BJ (cell line): ENCODE results near the gene SPTBN2. TPM values are rescaled to one million over a fixed set of nuclear protein-coding genes. Genes with fewer than 3 reads are reported as not detected.

Source experiments
- CTCF ChIA-PET: fragments of 350-600 bp; formaldehyde crosslinking; extraction: SDS; loops from one replicate; lab custom pipeline; 2021; ENCODE audit warnings: antibody characterized with exemption, inconsistent platforms; lab: Yijun Ruan, JAX
- POLR2A ChIA-PET: fragments of 300-600 bp; sonication (Branson Sonifier 250); formaldehyde crosslinking; extraction: SDS; loops from one replicate; lab custom pipeline; 2021; ENCODE audit warnings: antibody characterized with exemption; lab: Charles Lee
- DNase-seq: peaks from one replicate; pipeline ENCODE4 v3.0.0-alpha.2; 2011; ENCODE audit warnings: low read depth
- H3K27me3 ChIP-seq: 2 replicates; pipeline ENCODE4 v1.6.0; 2011; ENCODE audit warnings: low read length; ENCODE audit not compliant: control insufficient read depth, insufficient read depth
- H3K36me3 ChIP-seq: 2 replicates; pipeline ENCODE4 v1.5.1; 2011; ENCODE audit warnings: low read length; ENCODE audit not compliant: control insufficient read depth, insufficient read depth
- H3K4me3 ChIP-seq: 2 replicates; pipeline ENCODE4 v1.5.1; 2011; ENCODE audit warnings: low read depth, mild to moderate bottlenecking, control low read depth, low read length
- polyA plus RNA-seq: library from polyadenylated mRNA; depleted of rRNA; stranded (reverse); fragments of >200 nt; gene quantifications from 2 replicates; pipeline ENCODE4 v1.2.3, GENCODE V29; 2011
- TF ChIP-seq, protein P1 (sequence below): IDR thresholded peaks from 2 replicates; pipeline ENCODE4 v1.5.1; 2011; ENCODE audit warnings: low read depth, mild to moderate bottlenecking, control low read depth, inconsistent platforms, low read length, moderate library complexity; ENCODE audit not compliant: insufficient read depth

Gene SPTBN2
- polyA plus RNA-seq, 1 experiment: 0.25 TPM

DNA sequence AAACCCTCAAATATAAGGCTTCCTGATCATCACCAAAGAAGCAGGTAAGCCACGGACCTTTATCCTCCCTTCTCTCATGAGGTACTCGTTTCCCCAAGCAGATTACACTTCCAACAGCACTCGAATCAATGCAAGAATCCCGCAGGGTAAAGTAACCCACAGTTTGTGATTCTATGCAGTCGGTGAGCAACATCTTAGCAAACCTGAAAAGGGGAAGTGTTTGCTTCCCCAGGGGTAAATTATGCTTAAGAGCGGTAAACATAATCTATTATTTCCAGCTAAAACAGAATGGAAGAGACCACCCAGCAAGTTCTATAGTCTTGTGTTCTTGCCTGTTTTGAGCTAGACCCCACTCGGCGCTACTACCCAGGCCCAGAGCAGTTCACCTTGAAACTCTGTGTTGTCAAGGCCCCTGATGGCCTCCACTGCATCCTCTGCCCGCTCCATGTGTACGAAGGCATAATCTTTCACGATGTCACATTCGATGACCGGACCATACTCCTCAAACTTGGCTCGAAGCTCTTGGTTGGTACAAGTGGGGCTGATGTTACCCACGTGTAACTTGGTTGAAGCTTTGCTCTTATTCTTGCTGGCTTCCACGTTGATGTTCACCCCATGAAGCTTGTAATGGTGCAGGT, 52.6 kb downstream of the SPTBN2 start:
- CTCF ChIA-PET: interaction anchor here (1.6 to 3.9 kb wide), 4 partner anchors 12 to 114 kb away, joined by 3 to 24 read pairs (median 9); partner anchors contain the start of genes CCDC87 and CCS
- Histone ChIP-seq H3K27me3 (no peaks in the 10 kb centered on the region), H3K36me3 (no peaks in the 10 kb centered on the region), H3K4me3 (no peak overlapping the region; the same call in 1 of the 2 replicates)
- POLR2A ChIA-PET: interaction anchor here (0.5 kb wide), 1 partner anchor 210 kb away, joined by 7 read pairs; the partner anchor contains the start of gene PELI3
- TF ChIP-seq, protein P1, sequence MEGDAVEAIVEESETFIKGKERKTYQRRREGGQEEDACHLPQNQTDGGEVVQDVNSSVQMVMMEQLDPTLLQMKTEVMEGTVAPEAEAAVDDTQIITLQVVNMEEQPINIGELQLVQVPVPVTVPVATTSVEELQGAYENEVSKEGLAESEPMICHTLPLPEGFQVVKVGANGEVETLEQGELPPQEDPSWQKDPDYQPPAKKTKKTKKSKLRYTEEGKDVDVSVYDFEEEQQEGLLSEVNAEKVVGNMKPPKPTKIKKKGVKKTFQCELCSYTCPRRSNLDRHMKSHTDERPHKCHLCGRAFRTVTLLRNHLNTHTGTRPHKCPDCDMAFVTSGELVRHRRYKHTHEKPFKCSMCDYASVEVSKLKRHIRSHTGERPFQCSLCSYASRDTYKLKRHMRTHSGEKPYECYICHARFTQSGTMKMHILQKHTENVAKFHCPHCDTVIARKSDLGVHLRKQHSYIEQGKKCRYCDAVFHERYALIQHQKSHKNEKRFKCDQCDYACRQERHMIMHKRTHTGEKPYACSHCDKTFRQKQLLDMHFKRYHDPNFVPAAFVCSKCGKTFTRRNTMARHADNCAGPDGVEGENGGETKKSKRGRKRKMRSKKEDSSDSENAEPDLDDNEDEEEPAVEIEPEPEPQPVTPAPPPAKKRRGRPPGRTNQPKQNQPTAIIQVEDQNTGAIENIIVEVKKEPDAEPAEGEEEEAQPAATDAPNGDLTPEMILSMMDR: no peak
- no peak for DNase-seq

DNA sequence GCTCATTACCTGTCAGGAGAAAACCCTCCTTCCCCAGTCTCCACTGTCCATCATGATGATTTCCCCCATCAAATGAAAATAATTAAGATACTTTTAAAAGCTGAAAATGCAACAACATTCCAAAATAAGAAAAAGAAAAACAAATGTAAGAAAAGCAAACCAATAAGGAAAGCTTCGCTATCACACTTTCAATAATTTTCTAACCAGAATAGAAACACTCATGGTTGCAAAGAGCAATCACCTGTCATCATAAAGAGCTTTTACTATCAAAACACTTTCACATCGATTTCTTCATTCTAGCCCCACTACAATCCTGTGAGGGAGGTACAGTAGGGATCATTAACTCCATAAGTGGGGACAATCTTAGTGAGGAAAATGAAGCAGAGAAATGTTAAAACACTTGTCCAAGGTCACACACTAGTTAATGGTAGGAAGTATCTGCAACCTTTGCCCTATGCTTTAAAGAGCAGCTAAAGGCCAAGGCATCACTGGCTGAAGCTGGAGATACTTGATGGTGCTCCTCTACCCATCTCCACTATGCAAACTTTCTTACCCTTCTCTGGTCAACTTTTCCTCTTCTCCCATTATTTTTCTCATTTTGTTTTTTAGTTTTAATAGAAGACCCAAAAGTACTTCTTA, 53.9 kb downstream of the SPTBN2 start:
- no peaks in the 10 kb centered on the region for H3K27me3 ChIP-seq
- ChIA-PET CTCF (no interaction called here), POLR2A (no interaction called here)
- no peak overlapping the region for H3K4me3 ChIP-seq
- no peaks in the 10 kb centered on the region for H3K36me3 ChIP-seq
- TF ChIP-seq, protein P1: no peak
- DNase-seq: no peak

DNA sequence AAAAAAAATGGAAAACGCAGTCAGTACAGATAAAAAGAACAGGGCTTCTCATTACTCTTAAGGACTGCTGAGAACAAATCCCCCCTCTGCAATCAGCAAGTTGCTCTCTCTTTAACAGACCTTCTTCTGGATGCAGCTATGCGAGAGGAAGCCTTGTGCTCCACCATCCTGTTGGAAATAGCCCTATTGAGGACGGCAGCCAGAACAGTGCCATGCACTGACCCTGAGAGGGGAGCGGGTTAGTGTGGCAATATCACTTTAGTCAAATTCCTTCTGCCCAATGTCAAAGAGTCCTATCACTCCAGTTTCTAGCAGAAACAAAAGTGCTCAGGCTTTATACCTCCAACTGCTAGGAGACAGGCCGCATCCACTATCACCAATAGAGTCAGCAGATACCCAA, 58.2 kb downstream of the SPTBN2 start:
- ChIA-PET POLR2A (no interaction called here), CTCF (no interaction called here)
- peaks cover 10% of the 10 kb centered on the region; the same call in 1 of the 2 replicates for H3K36me3 ChIP-seq
- no peak overlapping the region for H3K4me3 ChIP-seq
- TF ChIP-seq, protein P1: no peak
- H3K27me3 ChIP-seq: no peaks in the 10 kb centered on the region
- DNase-seq: no peak

DNA sequence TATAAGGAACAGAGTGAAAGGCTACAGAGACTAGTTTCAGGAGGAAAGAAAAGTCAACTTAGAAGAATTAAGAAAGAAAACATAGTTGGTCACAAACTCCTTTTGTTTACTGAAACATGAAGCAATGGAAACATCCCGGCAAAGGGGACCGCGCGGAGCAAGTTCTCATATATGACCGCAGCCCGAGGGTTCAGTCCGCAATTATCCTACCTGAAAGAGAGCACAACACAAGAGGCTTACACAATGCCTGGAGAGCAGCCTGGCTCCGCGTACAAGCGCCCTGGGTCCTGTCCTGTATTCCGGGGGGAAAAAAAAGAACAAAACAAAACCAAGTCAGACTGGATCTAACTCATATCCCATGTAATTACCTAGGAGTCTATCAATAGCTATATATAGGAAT, 63.6 kb downstream of the SPTBN2 start:
- TF ChIP-seq, protein P1: no peak
- POLR2A ChIA-PET: no interaction called here
- CTCF ChIA-PET: interaction anchor here (1.2 kb wide), 1 partner anchor 12 kb away, joined by 4 read pairs; the partner anchor contains the start of gene RBM4B
- no peak overlapping the region for H3K4me3 ChIP-seq
- H3K27me3 ChIP-seq: no peaks in the 10 kb centered on the region
- DNase-seq: no peak
- peaks cover 13% of the 10 kb centered on the region for H3K36me3 ChIP-seq

DNA sequence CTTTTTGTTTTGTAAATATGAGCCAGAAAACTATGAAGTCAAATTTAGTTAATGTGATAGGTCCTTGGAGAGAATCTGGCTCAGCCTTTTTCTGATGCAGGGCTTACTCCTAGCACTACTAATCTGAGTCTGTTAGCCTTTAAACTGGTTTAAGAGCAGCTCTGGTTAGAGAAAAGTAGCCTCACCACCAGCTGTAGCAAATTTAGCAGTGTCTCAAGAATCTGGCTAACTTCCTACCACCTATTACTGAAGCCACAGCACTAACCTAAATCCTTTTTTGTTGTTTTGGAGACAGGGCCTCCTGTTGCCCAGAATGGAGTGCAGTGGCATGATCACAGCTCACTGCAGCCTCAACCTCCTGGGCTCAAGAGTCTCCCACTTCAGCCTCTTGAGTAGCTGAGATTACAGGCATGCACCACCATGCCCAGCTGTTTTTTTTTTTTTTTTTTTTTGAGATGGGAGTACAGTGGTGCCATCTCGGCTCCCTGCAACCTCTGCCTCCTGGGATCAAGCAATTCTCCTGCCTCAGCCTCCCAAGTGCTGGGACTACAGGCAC, 65.2 kb downstream of the SPTBN2 start:
- TF ChIP-seq, protein P1: no peak
- ChIA-PET POLR2A (no interaction called here), CTCF (interaction anchor here (1.7 kb wide), 1 partner anchor 11 kb away, joined by 5 read pairs; no protein-coding TSS in a partner anchor)
- Histone ChIP-seq H3K27me3 (no peaks in the 10 kb centered on the region; the same call in 1 of the 2 replicates), H3K4me3 (no peak overlapping the region), H3K36me3 (peaks cover 14% of the 10 kb centered on the region)
- no peak for DNase-seq
